H1 (cell line): ENCODE results near the gene PRR33. TPM values are rescaled to one million over a fixed set of nuclear protein-coding genes. Genes with fewer than 3 reads are reported as not detected.
A peak's percentile ranks its signal among the peaks of the same experiment; 100 is the strongest.

Source experiments
- CTCF ChIA-PET: fragments of 300-600 bp; sonication (Branson Sonifier 250); formaldehyde crosslinking; loops from one replicate; lab custom pipeline; 2021; ENCODE audit not compliant: partially characterized antibody; lab: Charles Lee
- POLR2A ChIA-PET: fragments of 300-600 bp; sonication (Branson Sonifier 250); formaldehyde crosslinking; loops from one replicate; lab custom pipeline; 2021; ENCODE audit warnings: inconsistent platforms; ENCODE audit not compliant: partially characterized antibody; lab: Charles Lee
- DNase-seq, 2 experiments: peaks; one replicate each; pipeline versions ENCODE4 v3.0.0 to v3.0.0-alpha.2; 2010 to 2022; ENCODE audit warnings: low spot score in 2 of 2, low read depth in 1 of 2, mixed read lengths in 1 of 2
- FAIRE-seq: peaks from 2 replicates; lab custom pipeline; 2011; peaks lifted over from hg19 to GRCh38; lab: Jason Lieb, UNC
- H2AFZ ChIP-seq: 2 replicates; pipeline ENCODE4 v1.8.1; 2012; ENCODE audit warnings: low read length, inconsistent platforms
- H2AK5ac ChIP-seq: 2 replicates; pipeline ENCODE4 v1.6.1; 2013; ENCODE audit warnings: low read depth, low read length
- H2BK120ac ChIP-seq: replicated peaks from 2 replicates; pipeline ENCODE3; 2013; ENCODE audit warnings: low read depth, low read length, inconsistent platforms
- H2BK12ac ChIP-seq: 2 replicates; pipeline ENCODE4 v1.6.1; 2013; ENCODE audit warnings: low read depth, low read length
- H2BK15ac ChIP-seq: 2 replicates; pipeline ENCODE4 v1.6.1; 2013; ENCODE audit warnings: low read length
- H2BK20ac ChIP-seq: 2 replicates; pipeline ENCODE4 v1.6.1; 2013; ENCODE audit warnings: low read length
- H2BK5ac ChIP-seq: 2 replicates; pipeline ENCODE4 v1.6.1; 2013; ENCODE audit warnings: low read depth, low read length
- H3K14ac ChIP-seq: 2 replicates; pipeline ENCODE4 v1.6.1; 2013; ENCODE audit warnings: inconsistent platforms; ENCODE audit not compliant: insufficient read length
- H3K18ac ChIP-seq: 2 replicates; pipeline ENCODE4 v1.6.1; 2013; ENCODE audit warnings: low read length; ENCODE audit errors: extremely low read depth
- H3K23ac ChIP-seq: 2 replicates; pipeline ENCODE4 v1.6.1; 2013; ENCODE audit warnings: inconsistent platforms; ENCODE audit not compliant: insufficient read length
- H3K23me2 ChIP-seq: 2 replicates; pipeline ENCODE4 v1.6.1; 2013; ENCODE audit warnings: low read depth, low read length
- H3K27ac ChIP-seq: 2 replicates; pipeline ENCODE4 v1.6.1; 2011; ENCODE audit warnings: low read depth, low read length, inconsistent platforms
- H3K27me3 ChIP-seq, 4 experiments: replicated peaks in 1 of 4; 1 replicate in 1 of 4; 2 replicates in 3 of 4; pipeline versions ENCODE4 v1.6.1 to v1.8.1; 2011 to 2013; ENCODE audit warnings: low read length in 3 of 4, mild to moderate bottlenecking in 3 of 4, inconsistent platforms in 2 of 4, mixed read lengths in 2 of 4, moderate library complexity in 1 of 4; ENCODE audit not compliant: control insufficient read depth in 3 of 4, insufficient read depth in 3 of 4; ENCODE audit errors: extremely low read depth in 1 of 4
- H3K36me3 ChIP-seq, 4 experiments: 2 replicates each; pipeline versions ENCODE4 v1.6.1 to v1.8.1; 2011 to 2013; ENCODE audit warnings: mild to moderate bottlenecking in 4 of 4, low read length in 3 of 4, moderate library complexity in 2 of 4, control low read depth in 1 of 4, inconsistent platforms in 1 of 4; ENCODE audit not compliant: insufficient read depth in 4 of 4, control insufficient read depth in 2 of 4
- H3K4ac ChIP-seq: replicated peaks from 2 replicates; pipeline ENCODE3; 2013; ENCODE audit warnings: low read length, low read depth, mixed read lengths, inconsistent platforms; ENCODE audit not compliant: insufficient read length
- H3K4me1 ChIP-seq, 4 experiments: replicated peaks in 1 of 4; 1 replicate in 1 of 4; 2 replicates in 3 of 4; pipeline versions ENCODE4 v1.6.1 to v1.8.1; 2011 to 2013; ENCODE audit warnings: low read length in 3 of 4, inconsistent platforms in 2 of 4, mixed read lengths in 1 of 4; ENCODE audit not compliant: insufficient read depth in 4 of 4, control insufficient read depth in 3 of 4
- H3K4me2 ChIP-seq, 2 experiments: 2 replicates each; pipeline versions ENCODE4 v1.6.1 to v1.8.1; 2011 to 2013; ENCODE audit warnings: low read depth in 2 of 2, low read length in 2 of 2, control low read depth in 1 of 2, inconsistent platforms in 1 of 2, mild to moderate bottlenecking in 1 of 2; ENCODE audit not compliant: insufficient read depth in 1 of 2
- H3K4me3 ChIP-seq, 4 experiments: fragments of 200-600, 300-600 bp in 1 of 4; sonication (generic), shearing (Covaris generic), sonication (Bioruptor Twin) in 1 of 4; 2 replicates each; pipeline versions ENCODE4 v1.5.1 to v1.8.1; 2011 to 2016; ENCODE audit warnings: low read length in 4 of 4, low read depth in 3 of 4, control low read depth in 2 of 4, inconsistent platforms in 2 of 4, mild to moderate bottlenecking in 2 of 4, mixed read lengths in 1 of 4, moderate library complexity in 1 of 4; ENCODE audit not compliant: insufficient read depth in 2 of 4; ENCODE audit errors: extremely low read depth in 1 of 4
- H3K56ac ChIP-seq: replicated peaks from 2 replicates; pipeline ENCODE3; 2013; ENCODE audit warnings: low read depth, mild to moderate bottlenecking, mixed read lengths, low read length, inconsistent platforms; ENCODE audit not compliant: insufficient read length
- H3K79me1 ChIP-seq: 2 replicates; pipeline ENCODE4 v1.6.1; 2013; ENCODE audit warnings: low read depth, low read length, control low read depth
- H3K79me2 ChIP-seq, 2 experiments: 2 replicates each; pipeline versions ENCODE4 v1.6.1 to v1.8.1; 2012 to 2013; ENCODE audit warnings: low read length in 2 of 2, mild to moderate bottlenecking in 2 of 2, inconsistent platforms in 1 of 2; ENCODE audit not compliant: insufficient read depth in 2 of 2, control insufficient read depth in 1 of 2
- H3K9ac ChIP-seq, 4 experiments: replicated peaks in 1 of 4; 1 replicate in 1 of 4; 2 replicates in 3 of 4; pipeline versions ENCODE4 v1.6.1 to v1.8.1; 2011 to 2013; ENCODE audit warnings: low read depth in 3 of 4, low read length in 3 of 4, control low read depth in 2 of 4, mild to moderate bottlenecking in 2 of 4, moderate library complexity in 2 of 4, inconsistent platforms in 1 of 4; ENCODE audit errors: extremely low read depth in 1 of 4
- H3K9me3 ChIP-seq, 2 experiments: 2 replicates each; pipeline versions ENCODE4 v1.6.1 to v1.8.1; 2012 to 2013; ENCODE audit warnings: mild to moderate bottlenecking in 2 of 2, moderate library complexity in 2 of 2, control low read depth in 1 of 2, inconsistent platforms in 1 of 2, low read depth in 1 of 2, low read length in 1 of 2, mixed read lengths in 1 of 2; ENCODE audit not compliant: insufficient read depth in 2 of 2
- H4K20me1 ChIP-seq, 2 experiments: replicated peaks in 1 of 2; 2 replicates each; pipeline versions ENCODE3 to v1.8.1; 2011 to 2013; ENCODE audit warnings: inconsistent platforms in 2 of 2, low read length in 2 of 2, mild to moderate bottlenecking in 1 of 2; ENCODE audit not compliant: insufficient read depth in 2 of 2, control insufficient read depth in 1 of 2
- H4K5ac ChIP-seq: 2 replicates; pipeline ENCODE4 v1.6.1; 2013; ENCODE audit warnings: low read length, low read depth, mixed read lengths, inconsistent platforms; ENCODE audit not compliant: insufficient read length
- H4K8ac ChIP-seq: 2 replicates; pipeline ENCODE4 v1.8.0; 2013; ENCODE audit warnings: mild to moderate bottlenecking, moderate library complexity, low read length, inconsistent platforms; ENCODE audit not compliant: insufficient read depth; ENCODE audit errors: extremely low read depth
- H4K91ac ChIP-seq: replicated peaks from 2 replicates; pipeline ENCODE3; 2013; ENCODE audit warnings: low read length, mixed read lengths, inconsistent platforms; ENCODE audit not compliant: insufficient read length
- CBX5 ChIP-seq: fragments of 300-800, 300-1000 bp; sonication (generic); IDR thresholded peaks from 2 replicates; pipeline ENCODE4 v1.7.1; 2016; ENCODE audit warnings: antibody characterized with exemption, low read length, low read depth
- EGR1 ChIP-seq: IDR thresholded peaks from 2 replicates; pipeline ENCODE4 v1.6.1; 2011; ENCODE audit warnings: low read depth, low read length, borderline replicate concordance
- EP300 ChIP-seq, 2 experiments: IDR thresholded peaks; 1 replicate in 1 of 2; 2 replicates in 1 of 2; pipeline ENCODE4 v1.6.1; 2011 to 2012; ENCODE audit warnings: low read depth in 2 of 2, low read length in 2 of 2, mild to moderate bottlenecking in 2 of 2, borderline replicate concordance in 1 of 2, inconsistent platforms in 1 of 2, moderate library complexity in 1 of 2
- EZH2 ChIP-seq: fragments of 200-600 bp; sonication (generic); IDR thresholded peaks from 2 replicates; pipeline ENCODE4 v1.7.1; 2012; ENCODE audit warnings: low read depth, mild to moderate bottlenecking, moderate library complexity, low read length, inconsistent platforms; ENCODE audit not compliant: severe bottlenecking
- FOSL1 ChIP-seq: IDR thresholded peaks from 2 replicates; pipeline ENCODE4 v1.6.1; 2011; ENCODE audit warnings: mild to moderate bottlenecking, low read depth, low read length, moderate library complexity; ENCODE audit not compliant: insufficient read depth
- NANOG ChIP-seq: IDR thresholded peaks from 2 replicates; pipeline ENCODE4 v1.6.1; 2011; ENCODE audit warnings: low read length, low read depth, mild to moderate bottlenecking, inconsistent platforms; ENCODE audit not compliant: insufficient read depth, poor library complexity, severe bottlenecking
- TCF12 ChIP-seq: IDR thresholded peaks from 2 replicates; pipeline ENCODE4 v1.6.1; 2011; ENCODE audit warnings: low read depth, mild to moderate bottlenecking, low read length
- WGBS, 2 experiments: shearing (Covaris generic) in 1 of 2; methylation state at CpG; one replicate each; pipeline versions ENCODE4 v1.1.6 to v1.1.7; 2013 to 2015; ENCODE audit warnings: low lambda C conversion rate in 2 of 2, mixed read lengths in 2 of 2, inconsistent platforms in 1 of 2, low coverage in 1 of 2, missing lambda C conversion rate in 1 of 2; ENCODE audit not compliant: insufficient replicate concordance in 2 of 2, insufficient coverage in 1 of 2, insufficient read length in 1 of 2; ENCODE audit errors: extremely low coverage in 1 of 2, missing lambda C conversion rate in 1 of 2; 5-methylcytosine and 5-hydroxymethylcytosine counted together
- polyA plus RNA-seq, 7 experiments: library from polyadenylated mRNA; depleted of rRNA in 3 of 7; stranded (reverse) in 5 of 7; unstranded in 2 of 7; fragments of >200 nt in 5 of 7; fragments of 200-250 nt in 2 of 7; gene quantifications; 1 replicate in 5 of 7; 2 replicates in 1 of 7; 4 replicates in 1 of 7; pipeline versions ENCODE4 v1.2.1 to v1.2.3, GENCODE V29; 2011 to 2013; ENCODE audit warnings: missing spikeins in 2 of 7, mixed read lengths in 2 of 7
- total RNA-seq: library from RNA; stranded (reverse); fragmentation: NEBNext Ultra II Directional; extraction: Animal tissue kit (Norgen Biotek cat#: 25700); gene quantifications from 2 replicates; pipeline ENCODE4 v1.2.1, GENCODE V29; 2021

Gene PRR33
- total and polyA plus RNA-seq, 2 of the 8 experiments (the other 6 are each of a cell fraction or from before 2014, with no cell fraction given) = 0.02 TPM; not detected in 1

GRCh38 chr11:1939006-1939625 is 47.4 kb upstream of the PRR33 start:
- peaks cover 2% of the 10 kb centered on the region; the same call in 1 of the 2 replicates for H3K23me2 ChIP-seq
- no peaks in the 10 kb centered on the region for H3K36me3 ChIP-seq
- H3K18ac ChIP-seq = no peak overlapping the region; the same call in 1 of the 2 replicates
- no peak overlapping the region for H2AFZ ChIP-seq
- CTCF ChIA-PET = interaction anchor here (0.8 to 1.6 kb wide), 6 partner anchors 17 to 212 kb away, joined by 3 to 5 read pairs (median 4); no protein-coding TSS in a partner anchor
- TF ChIP-seq CBX5 = no peak
- no peak for TF ChIP-seq EP300 (IDR thresholded peaks at IDR 0.05; ENCODE audit: borderline replicate concordance in 1 of 2, low read depth in 2 of 2, low read length in 2 of 2)
- no peak for TF ChIP-seq EGR1
- TF ChIP-seq TCF12 = no peak
- no peak for TF ChIP-seq NANOG
- no peak for TF ChIP-seq FOSL1
- TF ChIP-seq EZH2 = no peak
- H2BK5ac ChIP-seq = no peak overlapping the region
- DNase-seq = peak in 1 of 2 experiments; percentile 47
- no peaks in the 10 kb centered on the region for H3K79me1 ChIP-seq
- no peaks in the 10 kb centered on the region for H3K79me2 ChIP-seq
- no peak overlapping the region for H3K9ac ChIP-seq
- no peak for FAIRE-seq
- H3K4me1 ChIP-seq = peaks cover 0 to 10% (median 0%) of the 10 kb centered on the region in 4 experiments; a peak in 2 of 7 replicates
- WGBS, 2 experiments = 84% methylated on average over 14 of the region's 23 CpGs; no CpG with 5 or more reads in 1 of the 2 experiments
- POLR2A ChIA-PET = interaction anchor here (1.0 kb wide), 1 partner anchor 31 kb away, joined by 3 read pairs; no protein-coding TSS in a partner anchor
- H2AK5ac ChIP-seq = no peak overlapping the region
- H2BK20ac ChIP-seq = no peak overlapping the region
- no peaks in the 10 kb centered on the region for H3K9me3 ChIP-seq
- H3K14ac ChIP-seq = no peak overlapping the region
- H4K91ac ChIP-seq = no peak overlapping the region
- H3K56ac ChIP-seq = peak overlapping the region; percentile 97
- no peak overlapping the region for H3K23ac ChIP-seq
- H3K27ac ChIP-seq = no peak overlapping the region
- no peak overlapping the region for H3K4me2 ChIP-seq
- no peak overlapping the region for H4K5ac ChIP-seq
- H3K27me3 ChIP-seq = no peaks in the 10 kb centered on the region
- H3K4me3 ChIP-seq = no peak overlapping the region
- no peak overlapping the region for H3K4ac ChIP-seq
- no peaks in the 10 kb centered on the region for H4K20me1 ChIP-seq
- H2BK15ac ChIP-seq = no peak overlapping the region
- H2BK12ac ChIP-seq = no peak overlapping the region
- peak overlapping the region; percentile 51; the same call in 1 of the 2 replicates for H4K8ac ChIP-seq
- H2BK120ac ChIP-seq = no peak overlapping the region
